CD4-positive, alpha-beta T cell treated with Interleukin-6 for 4 hours (primary cell): ENCODE measurements around the gene CDC42EP2.

Experiments
- DNase-seq: peaks from one replicate; pipeline ENCODE4 v3.0.0-alpha.2; 2020; ENCODE audit warnings: mixed read lengths

CDC42EP2 gene, protein sequence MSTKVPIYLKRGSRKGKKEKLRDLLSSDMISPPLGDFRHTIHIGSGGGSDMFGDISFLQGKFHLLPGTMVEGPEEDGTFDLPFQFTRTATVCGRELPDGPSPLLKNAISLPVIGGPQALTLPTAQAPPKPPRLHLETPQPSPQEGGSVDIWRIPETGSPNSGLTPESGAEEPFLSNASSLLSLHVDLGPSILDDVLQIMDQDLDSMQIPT

DNA sequence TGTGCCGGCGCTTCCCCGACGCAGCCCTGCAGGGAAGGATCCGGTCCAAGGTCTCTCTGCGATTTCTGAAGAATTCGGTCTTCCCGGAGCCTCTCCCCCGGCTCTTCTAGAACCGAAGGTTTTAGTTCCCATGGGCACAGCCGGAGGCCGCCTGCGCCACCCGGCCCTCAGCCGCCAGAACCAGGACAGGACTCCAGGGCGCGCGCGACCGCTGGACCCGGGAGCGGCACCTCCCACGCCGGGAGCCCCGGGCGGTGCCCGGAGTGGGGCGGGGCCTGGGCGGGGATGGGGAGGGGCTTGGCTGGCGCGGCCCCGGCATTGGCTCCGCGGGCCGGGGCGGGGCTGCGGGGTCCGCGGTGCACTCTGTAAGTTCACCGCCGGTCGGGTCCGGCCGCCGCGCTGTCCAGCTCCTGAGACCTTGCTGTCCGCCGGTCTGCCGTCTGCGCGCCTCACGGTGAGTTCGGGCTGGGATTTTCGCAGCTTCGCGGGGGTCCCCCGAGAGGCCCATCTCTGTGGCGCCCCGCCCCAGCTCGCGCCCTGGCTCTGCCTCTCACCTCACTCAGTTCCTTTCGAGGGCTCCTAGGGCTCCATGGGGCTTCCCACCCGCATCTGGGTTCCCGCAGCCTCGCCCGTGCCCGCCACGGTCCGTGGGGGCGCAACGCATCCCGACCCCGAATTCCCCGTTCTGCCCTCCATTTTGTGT lies at the start of gene CDC42EP2:
Gene CDC42EP2 (plus strand): TSS at position 366 of the 703 bp plus-strand sequence. CDS start 6,033 bp downstream, outside the sequence.
- DNase-seq, result peak; percentile 84

DNA sequence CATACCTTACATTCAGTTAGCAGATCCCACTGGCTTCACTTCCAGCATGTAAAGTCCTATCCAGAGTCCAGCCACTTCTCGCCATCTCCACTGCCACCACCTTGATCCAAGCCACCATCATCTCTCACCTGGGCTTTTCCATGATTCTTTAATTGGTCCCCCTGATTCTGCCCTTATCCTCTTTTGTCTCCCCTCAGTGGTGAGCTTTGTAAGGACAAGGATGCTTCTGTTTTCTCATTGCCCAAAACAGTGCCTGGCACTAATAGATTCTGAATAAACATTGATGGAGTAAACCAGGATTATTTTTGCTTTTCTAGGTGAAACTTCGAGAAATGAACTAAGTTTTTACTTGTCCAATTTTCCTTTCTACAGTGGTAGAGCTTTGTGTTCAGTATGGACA lies 48.5 kb upstream of the CDC42EP2 start:
- no peak for DNase-seq

DNA sequence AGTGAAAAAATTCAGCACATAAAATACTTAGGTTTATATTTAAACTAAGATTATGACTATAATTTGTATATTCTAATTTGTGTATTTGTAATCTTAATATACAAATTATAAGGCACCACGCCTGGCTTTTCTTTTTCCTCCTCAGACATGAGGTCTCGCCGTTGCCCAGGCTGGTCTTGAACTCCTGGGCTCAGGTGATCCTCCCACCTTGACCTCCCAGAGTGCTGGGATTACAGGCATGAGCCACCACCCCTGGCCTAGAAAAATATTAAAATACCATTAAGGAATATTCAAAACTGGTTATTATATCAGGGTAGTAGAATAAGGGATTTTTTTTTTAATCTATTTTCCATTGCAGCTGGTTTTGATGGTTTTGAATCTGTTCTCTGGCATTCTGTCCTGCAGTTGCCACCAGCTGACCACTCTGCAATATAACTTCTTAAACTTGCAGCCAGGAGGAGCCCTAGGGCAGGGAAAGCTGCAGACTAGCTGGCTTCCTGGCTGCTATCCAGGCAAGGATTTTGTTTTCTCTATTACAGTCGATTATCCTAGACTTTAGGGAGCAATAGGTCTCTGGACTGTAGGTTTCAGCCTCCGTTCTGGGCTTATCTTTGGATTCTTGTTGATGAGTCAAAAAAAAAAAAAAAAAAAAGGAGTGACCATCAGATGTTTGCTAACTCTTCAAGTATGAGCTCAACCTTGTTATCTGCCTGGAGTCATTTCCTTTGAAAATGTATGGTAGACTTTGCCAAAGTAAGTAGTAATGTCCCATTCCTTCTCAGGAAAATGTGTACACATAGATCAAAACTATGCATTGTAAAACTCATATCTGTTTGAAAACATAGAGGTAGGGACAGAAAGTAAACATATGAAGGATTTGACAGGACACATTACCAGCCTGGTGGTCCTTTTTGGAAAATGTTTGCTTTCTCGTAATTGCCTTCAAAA lies 39.7 kb upstream of the CDC42EP2 start:
- DNase-seq, result peak; percentile 46

DNA sequence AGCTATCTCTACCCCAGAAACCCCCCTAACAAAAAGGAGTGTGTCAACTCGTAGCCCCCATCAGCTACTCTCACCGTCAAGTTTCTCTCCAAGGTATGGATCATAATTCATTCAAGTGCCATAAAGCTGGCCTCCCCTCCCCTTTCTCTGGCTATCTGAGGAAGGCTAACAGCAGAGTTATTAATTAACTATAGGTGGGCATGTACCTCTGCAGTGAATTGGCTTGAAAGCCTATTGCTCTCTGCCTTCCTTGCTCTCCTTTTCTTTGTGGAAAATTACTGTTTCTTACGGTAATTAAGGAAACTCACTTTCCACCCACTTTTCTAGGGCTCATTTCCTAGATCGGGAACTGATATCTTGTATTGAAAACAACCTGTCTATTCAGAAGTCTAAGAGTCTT lies 38.8 kb upstream of the CDC42EP2 start:
- DNase-seq, result no peak

DNA sequence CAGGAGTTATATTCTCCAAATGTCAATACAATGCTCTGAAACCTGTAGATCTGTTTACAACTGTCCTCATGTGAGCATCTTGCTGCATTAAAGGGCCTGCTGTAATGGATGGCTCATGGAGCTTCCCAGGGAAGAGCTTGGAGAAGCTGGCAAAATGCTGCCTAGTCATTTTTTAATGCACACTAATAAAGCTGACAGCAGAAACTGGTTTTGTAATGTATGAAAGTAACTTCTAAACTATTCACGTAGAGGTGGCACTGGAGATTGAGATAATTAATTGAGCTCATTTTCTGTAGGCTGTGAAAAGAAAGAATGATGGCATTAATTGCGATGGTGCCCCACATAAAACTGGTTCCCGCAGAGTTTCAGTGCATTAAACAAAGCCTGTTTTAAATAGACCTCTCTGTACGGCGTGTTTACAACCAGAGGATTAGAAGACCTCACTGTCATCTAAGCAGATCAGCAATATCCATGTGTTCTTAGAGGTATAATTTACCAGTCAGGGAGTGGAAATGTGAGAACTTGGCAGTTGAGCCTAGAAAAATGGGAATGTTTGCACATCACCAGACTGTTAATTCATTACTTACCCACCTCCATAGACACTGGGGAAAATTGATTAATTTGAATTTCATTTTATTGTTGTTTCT lies 36.9 kb upstream of the CDC42EP2 start:
- no peak for DNase-seq

DNA sequence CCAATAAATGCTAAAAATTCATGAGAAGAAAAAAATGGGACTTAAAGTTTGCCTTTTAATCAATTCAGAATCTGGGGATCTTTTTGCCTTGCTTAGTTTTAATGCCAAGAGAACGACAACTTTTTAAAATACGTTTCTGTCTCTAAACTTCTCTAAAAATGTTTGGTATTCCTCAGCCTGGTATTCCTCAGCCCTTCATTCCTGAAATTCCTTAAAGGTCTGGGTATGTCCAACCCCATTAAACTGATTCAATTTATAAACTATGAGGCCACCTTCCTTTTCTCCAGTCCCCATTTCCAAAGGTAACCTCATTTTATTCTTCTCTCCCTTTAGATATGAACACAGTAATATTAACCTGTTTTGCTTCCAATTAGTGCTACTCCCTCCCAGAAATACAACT lies 36.3 kb upstream of the CDC42EP2 start:
- no peak for DNase-seq

DNA sequence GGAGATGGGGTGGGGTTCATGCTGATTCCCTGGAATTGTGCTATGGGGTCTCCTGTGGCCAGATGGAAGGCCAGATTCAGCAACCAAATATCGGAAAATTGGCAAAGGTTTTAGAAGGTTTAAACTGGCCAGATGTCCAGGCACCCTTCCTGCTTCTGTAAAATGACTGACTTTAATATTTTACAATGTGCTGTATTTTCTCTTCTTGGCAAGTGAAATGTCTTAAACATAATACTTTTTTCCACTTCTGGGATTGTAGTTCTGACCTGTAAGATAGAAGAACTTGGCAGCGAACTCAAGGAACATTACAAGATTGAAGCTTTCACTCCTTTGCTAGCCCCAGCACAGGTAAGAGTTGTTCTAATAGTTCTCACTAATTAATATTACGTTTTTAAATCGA lies 35.4 kb upstream of the CDC42EP2 start:
- DNase-seq, result no peak

DNA sequence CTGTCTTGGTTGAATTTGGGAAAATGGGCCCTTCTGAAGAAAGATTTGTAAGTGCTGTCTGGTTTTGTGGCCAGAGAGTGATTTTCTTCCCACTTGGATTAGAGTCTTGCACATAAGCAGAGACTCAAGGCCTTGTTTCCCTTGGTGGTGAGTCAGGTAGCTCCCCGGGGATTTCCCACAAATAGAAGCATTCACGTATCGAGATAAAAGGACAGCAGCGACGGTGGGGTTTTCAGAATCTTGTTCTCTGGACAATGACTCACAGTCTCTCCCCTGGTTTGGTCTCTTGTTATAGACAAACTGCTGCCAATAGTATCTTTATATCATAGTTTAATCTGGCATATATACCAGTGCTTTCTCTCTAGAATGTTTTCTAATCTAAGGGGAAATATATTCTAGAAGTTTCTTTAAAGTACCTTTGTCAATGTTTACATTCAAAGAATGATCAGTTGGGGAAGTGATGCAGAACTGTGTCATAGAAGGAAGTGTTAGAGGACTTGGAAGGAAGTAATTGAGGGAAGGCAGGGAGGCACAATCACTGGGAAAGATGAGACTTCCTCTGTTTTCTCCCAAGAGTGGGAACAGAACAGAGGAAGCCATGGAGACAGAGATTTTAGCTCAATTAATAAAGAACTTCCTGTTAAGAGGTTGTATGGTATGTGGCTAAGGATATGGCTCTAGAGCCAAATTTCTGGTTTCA lies 34.8 kb upstream of the CDC42EP2 start:
- peak; percentile 31 for DNase-seq

DNA sequence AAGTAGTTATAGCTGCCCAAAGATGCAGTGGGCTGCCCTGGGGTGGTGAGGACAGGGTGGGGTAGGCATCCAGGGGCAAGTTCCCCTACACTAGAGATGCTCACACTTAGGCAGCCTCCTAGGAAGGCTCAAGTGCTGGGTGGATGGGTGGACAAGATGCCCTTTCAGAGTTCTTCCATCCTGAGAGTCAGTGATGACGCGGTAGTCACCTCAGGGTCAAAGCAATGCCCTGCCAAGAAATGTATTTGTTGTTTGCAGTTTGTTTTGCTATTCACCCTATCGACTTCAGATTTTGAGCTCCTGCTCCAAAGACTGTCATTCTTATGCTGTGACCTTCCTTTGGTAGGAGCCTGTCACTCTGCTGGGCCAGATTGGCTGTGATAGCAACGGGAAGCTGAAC lies 34.0 kb upstream of the CDC42EP2 start:
- DNase-seq, result no peak

DNA sequence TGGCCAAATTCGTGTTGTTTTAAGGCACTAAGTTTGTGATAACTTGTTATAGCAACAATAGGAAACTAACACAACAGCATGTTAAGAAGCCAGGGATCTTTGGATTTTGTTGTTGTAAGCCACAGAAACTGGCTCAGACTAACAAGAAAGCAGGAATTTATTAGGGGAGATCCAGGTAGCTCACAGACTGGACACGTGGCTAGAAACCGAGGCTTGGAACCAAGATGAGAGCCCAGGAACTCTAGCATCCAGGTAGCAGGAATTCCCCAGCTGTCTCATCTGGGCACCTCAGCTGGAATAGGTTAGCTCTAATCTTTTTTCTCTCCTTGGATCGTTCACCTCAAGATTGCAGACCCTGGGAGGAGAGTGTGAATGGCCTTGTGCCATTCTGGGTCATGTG lies 28.0 kb upstream of the CDC42EP2 start:
- no peak for DNase-seq

DNA sequence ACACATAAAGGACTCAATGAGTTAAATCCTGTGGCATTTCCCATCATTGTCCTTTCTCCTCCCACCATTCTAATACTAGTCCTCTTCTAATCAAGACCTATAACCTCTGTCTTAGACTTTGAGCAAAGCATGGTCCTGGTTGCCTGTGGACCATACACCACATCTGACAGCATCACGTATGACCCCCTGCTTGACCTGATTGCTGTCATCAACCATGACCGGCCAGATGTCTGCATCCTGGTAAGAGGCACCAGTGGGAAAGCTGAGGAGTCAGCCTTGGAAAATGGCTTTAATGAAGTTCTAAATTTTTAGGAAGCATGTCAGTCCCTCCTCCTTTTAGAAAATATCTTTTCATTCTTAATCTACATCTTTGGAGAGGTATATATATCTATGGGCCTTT lies 27.1 kb upstream of the CDC42EP2 start:
- DNase-seq, result no peak

DNA sequence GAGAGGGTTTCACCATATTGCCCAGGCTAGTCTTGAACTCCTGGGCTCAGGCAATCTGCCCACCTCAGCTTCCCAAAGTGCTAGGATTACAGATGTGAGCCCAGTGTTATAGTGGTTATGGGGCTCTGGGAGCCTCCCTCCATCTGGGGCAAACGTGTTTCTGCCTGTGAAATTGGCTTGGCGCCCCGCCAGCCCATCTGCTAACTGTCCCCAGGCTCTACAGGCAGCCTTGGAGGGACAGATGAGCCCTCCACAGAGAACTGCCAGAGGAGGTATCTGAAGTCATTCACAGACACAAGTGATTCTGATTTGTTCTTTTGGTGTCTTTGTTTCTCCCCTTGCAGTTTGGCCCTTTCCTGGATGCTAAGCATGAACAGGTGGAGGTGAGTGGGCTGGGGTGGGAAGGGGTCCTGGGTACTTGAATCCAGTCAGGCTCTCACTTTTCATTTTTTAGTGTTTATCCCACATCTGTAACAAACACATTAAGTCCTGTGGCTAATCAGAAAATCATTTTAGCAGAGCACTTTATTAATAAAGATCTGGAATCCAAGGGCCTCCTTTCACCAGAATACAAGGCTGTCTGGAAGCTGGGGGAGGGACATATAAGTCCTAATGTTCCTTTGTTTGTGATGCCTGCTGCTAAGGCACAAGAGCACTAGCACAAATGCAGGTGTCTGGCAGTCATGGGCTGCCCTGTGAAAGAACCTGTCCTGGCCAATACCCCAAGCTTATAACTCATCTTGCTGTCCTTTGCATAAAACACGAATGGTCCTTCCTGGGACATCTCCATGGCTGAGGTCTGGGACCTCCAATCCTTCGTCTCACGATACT lies 25.7 kb upstream of the CDC42EP2 start:
- DNase-seq, result no peak

DNA sequence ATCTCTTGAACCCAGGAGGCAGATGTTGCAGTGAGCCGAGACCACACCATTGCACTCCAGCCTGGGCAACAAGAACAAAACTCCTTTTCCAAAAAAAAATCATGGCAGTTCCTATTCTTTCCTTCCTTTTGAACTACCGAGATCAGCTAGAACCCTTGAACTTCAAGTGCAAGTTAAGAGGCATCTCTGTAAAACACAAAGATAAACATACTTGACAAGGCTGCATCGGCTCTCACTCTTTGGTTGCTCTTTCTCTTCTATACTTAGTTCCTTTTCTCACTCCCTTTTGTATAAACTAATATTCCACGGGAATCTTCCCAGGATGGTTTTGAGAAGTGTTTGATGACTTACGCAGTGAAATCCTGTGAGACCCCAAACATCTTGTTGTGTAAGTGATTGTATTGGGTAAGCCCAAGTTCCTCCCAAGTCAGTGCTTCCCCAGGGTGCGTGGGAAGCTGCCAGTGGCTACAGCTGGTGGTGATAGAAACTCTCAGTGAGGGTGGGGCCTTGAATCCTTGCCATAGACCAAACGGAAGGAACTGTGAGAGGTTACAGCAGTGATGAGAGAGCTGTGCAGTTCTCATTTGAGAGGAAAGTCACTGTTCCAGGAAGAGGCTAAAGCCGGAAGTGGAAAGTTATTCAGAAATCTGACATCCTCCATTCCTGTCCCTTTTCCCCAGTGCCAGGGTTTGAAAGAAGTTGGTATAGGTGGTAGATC lies 24.1 kb upstream of the CDC42EP2 start:
- DNase-seq, result no peak

DNA sequence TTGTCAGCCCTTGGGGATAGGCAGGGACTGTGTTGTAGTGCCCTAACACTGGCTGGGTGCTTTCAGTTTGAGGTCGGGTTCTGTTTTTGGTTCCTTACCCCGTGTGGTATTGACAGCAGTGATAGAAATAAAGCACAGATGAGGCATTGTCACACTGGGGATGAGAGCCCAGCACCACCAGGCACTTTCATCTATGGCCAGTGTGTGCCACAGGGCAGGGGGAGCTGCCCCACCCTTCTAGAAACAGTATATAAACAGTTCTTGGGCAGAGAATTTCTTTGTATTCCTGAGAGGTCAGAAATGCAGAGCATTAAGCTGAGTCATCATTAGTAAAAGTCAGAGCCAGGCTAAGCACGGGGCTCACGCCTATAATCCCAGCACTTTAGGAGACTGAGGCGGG lies 23.1 kb upstream of the CDC42EP2 start:
- DNase-seq, result no peak

DNA sequence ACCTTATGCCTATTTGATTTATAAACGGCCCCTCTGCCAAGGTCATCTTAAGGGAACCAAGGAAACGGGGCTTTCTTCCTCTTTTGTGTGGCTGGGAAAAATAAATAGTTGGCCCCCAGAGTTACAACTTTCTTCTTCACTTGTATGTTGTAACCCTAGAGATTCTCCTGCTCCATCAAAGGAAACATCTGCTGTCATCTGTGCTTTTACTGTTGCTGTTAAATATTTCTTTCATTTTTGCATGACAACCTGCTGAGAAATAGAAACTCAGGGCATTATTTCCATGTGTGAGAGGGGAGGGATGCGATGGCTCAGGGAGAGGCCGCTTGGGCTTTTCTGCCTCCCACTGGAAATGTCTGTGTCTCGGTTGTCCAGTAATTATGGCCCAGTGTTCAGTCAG lies 21.8 kb upstream of the CDC42EP2 start:
- no peak for DNase-seq

DNA sequence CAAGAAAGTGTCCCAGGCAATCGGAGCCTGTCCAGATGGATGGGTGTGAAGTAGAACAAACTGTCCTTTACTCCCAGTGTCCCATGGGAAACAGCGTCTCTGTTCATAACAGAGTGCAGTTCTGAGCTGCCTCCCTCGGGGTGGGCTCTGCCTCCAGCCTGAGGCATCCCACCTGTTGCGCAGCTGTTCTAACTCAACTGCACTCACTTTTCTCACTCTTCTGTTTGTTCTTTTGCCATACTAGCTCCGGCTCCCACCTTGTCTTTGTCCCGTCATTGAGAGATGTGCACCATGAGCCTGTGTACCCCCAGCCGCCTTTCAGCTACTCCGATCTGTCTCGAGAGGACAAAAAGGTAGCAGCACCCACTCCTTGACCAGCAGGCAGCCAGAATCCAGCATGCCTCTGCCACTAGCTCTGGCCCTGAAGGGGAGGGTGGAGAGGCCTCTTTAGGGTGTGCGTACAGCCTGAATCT lies 20.7 kb upstream of the CDC42EP2 start:
- no peak for DNase-seq

DNA sequence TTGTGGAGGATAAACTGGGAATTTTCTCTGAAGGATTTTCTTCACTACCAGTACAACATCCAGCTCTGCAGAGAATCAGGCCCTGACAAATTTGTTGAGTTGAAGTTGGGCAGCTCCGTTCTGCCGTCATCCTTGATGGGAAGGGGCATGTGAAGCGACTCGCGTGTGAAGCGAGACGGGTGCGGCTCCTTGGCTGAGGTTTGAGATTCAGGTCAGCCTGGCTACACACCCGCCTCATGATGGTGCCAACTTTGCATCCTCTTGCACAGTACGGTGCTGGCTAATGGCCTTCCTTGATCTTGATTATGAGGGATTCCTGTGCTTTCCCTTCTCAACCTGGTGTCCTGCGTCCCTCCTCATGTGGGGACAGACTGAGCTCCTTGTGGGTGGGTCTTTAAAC lies 19.7 kb upstream of the CDC42EP2 start:
- DNase-seq, result no peak

DNA sequence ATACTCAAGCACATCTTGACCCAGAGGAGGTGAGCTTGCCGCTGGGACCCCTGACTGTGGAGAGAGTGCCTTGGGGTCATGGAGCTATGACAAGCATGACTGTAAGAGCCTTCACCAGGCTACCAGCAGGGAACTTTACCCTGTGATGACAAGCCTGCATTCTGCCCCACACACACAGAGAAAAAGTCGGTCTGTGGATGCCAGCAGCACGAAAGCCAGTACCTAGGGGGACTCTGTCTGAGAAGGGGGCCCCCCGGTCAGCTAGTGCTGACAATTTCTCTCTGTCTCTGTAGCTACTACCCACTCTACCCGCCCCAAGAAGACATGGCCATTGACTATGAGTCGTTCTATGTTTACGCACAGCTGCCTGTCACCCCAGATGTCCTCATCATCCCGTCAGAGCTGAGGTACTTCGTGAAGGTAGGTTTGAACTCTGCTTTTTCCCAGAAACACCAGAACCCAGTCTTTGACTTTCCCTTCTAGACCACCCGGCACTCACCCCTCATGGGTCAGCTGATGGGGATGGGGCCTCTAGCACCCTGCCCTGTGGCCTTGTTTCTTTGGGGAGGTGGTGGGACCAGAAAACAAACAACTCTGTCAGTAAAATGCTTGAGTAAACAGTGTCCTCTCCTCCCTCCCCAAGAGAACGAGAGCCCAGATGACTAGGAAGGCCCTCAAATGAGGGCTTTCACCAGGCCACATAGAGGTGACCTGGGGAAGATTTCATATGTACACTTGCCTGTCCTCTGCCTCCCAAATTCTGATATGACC lies 18.9 kb upstream of the CDC42EP2 start:
- DNase-seq, result no peak

DNA sequence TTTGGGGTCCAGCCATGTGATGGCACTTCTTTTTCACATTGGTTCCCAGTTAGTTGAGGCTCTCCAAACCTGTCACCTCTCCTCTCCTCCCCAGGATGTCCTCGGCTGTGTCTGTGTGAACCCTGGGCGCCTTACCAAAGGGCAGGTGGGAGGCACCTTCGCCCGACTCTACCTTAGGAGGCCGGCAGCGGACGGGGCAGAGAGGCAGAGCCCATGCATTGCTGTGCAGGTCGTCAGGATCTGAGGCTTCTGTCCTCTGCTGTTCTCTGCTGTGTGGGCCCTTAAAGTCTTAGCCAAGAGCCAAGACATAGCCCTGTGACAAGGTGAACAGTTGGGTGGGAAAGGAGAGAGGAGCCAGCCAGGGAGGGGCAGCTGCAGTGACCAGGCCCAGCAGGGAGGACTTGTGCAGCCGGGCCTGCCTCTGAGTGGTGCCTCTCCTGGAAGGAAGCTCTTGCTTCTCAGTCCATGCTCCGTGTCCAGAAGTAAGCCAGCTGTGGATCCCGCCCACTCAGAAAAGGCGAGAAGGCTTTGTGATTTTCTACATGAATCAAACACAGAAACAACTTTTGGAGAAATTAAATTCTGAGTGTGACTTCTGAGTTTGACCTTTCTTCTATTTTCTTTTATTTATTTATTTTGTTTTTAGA lies 17.5 kb upstream of the CDC42EP2 start:
- DNase-seq, result no peak
